ENCODE results near the gene AFG1L. TPM values are rescaled to one million over a fixed set of nuclear protein-coding genes. Genes with fewer than 3 reads are reported as not detected.
"Not testable (repeated sequence)": the region's sequence is repeated elsewhere in the genome, so short reads cannot be mapped to it uniquely, and the experiment has no call there.

The AFG1L gene
- total RNA-seq, 1 donor from 2014 or later, result 0.53 TPM

DNA sequence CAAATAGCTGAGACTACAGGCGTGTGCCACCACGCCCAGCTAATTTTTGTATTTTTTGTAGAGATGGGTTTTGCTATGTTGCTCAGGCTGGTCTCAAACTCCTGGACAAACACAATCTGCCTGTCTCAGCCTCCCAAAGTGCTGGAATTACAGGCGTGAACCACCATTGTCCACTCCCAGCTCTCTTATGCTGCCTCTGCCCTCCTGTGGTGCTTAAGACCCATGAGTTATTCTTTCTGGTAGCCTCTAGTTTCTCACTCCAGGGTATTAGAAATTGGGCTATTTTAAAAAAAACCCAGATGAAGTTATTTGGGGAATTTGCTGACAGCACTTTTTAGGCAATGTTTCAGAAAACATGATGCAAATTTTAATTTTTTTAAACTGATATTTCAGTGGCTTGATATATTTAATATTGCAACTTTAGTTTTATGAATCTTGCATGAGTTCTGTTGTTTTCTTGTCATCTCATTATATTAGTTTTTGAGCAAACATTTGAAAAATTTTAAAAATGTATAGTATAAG is 151.8 kb downstream of the AFG1L start:
- no peaks in the 10 kb centered on the region for H3K9me3 ChIP-seq
- no peak overlapping the region for H3K4me3 ChIP-seq
- no peaks in the 10 kb centered on the region for H3K4me1 ChIP-seq
- DNase-seq (ENCODE audit: low spot score in 2 of 2), result no peak
- H3K36me3 ChIP-seq, result no peaks in the 10 kb centered on the region
- no peaks in the 10 kb centered on the region for H3K27me3 ChIP-seq
- TF ChIP-seq, protein P1, sequence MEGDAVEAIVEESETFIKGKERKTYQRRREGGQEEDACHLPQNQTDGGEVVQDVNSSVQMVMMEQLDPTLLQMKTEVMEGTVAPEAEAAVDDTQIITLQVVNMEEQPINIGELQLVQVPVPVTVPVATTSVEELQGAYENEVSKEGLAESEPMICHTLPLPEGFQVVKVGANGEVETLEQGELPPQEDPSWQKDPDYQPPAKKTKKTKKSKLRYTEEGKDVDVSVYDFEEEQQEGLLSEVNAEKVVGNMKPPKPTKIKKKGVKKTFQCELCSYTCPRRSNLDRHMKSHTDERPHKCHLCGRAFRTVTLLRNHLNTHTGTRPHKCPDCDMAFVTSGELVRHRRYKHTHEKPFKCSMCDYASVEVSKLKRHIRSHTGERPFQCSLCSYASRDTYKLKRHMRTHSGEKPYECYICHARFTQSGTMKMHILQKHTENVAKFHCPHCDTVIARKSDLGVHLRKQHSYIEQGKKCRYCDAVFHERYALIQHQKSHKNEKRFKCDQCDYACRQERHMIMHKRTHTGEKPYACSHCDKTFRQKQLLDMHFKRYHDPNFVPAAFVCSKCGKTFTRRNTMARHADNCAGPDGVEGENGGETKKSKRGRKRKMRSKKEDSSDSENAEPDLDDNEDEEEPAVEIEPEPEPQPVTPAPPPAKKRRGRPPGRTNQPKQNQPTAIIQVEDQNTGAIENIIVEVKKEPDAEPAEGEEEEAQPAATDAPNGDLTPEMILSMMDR (IDR thresholded peaks at IDR 0.05), result no peak
- H3K27ac ChIP-seq, result no peak overlapping the region
- intact Hi-C loops (cut with DNase I), result no loop called here

DNA sequence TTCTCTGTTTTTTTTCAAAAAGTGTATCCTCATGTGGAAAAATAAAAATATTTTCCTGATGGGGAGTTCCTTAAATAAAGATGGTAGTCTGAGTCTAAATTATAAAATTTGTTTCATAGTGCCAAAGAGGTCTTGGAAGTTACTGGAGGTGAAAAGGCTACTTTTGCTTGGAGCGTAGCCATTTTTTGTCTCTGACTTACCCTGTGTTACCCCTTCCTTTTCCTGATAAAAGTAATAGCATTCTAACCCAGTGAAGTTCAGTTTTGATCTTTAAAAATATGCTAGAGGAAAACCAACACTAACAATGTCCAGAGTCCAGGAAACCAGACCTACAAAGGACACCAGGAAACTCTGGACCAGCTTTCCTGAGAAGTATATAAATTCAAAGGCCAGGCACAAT is 153.6 kb downstream of the AFG1L start:
- Histone ChIP-seq H3K4me1 (no peaks in the 10 kb centered on the region), H3K36me3 (no peaks in the 10 kb centered on the region), H3K9me3 (no peaks in the 10 kb centered on the region), H3K4me3 (no peak overlapping the region), H3K27ac (no peak overlapping the region), H3K27me3 (no peaks in the 10 kb centered on the region)
- no peak for DNase-seq (ENCODE audit: low spot score in 2 of 2)
- TF ChIP-seq, protein P1 (IDR thresholded peaks at IDR 0.05), result no peak
- intact Hi-C loops (cut with DNase I), result no loop called here

DNA sequence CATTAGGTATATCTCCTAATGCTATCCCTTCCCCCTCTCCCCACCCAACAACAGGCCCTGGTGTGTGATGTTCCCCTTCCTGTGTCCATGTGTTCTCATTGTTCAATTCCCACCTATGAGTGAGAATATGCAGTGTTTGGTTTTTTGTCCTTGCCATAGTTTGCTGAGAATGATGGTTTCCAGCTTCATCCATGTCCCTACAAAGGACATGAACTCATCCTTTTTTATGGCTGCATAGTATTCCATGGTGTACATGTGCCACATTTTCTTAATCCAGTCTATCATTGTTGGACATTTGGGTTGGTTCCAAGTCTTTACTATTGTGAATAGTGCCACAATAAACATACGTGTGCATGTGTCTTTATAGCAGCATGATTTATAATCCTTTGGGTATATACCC is 154.9 kb downstream of the AFG1L start:
- H3K9me3 ChIP-seq; H3K4me3 ChIP-seq; intact Hi-C loops (cut with DNase I); H3K36me3 ChIP-seq; DNase-seq (ENCODE audit: low spot score in 2 of 2); H3K4me1 ChIP-seq; H3K27ac ChIP-seq; H3K27me3 ChIP-seq: not testable (repeated sequence)

DNA sequence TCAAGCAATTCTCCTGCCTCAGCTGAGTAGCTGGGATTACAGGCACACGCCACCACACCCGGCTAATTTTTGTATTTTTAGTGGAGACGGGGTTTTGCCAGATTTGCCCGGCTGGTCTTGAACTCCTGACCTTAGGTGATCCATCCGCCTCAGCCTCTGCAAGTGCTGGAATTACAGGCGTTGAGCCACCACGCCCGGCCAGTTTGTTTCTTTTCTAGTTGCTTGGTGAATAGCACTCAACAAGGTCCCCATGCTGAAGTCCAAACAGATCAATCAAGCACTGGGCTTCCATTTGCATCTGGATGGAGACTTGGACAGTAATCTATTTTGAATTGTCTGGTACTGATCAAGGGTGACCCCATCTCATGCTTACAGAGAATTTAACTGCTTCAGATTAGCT is 157.0 kb downstream of the AFG1L start:
- intact Hi-C loops (cut with DNase I), result no loop called here
- DNase-seq (ENCODE audit: low spot score in 2 of 2), result no peak
- TF ChIP-seq, protein P1 (IDR thresholded peaks at IDR 0.05), result no peak
- H3K27ac ChIP-seq, result no peak overlapping the region
- no peaks in the 10 kb centered on the region for H3K4me1 ChIP-seq
- no peaks in the 10 kb centered on the region for H3K36me3 ChIP-seq
- H3K4me3 ChIP-seq, result no peak overlapping the region
- no peaks in the 10 kb centered on the region for H3K27me3 ChIP-seq
- H3K9me3 ChIP-seq, result no peaks in the 10 kb centered on the region

DNA sequence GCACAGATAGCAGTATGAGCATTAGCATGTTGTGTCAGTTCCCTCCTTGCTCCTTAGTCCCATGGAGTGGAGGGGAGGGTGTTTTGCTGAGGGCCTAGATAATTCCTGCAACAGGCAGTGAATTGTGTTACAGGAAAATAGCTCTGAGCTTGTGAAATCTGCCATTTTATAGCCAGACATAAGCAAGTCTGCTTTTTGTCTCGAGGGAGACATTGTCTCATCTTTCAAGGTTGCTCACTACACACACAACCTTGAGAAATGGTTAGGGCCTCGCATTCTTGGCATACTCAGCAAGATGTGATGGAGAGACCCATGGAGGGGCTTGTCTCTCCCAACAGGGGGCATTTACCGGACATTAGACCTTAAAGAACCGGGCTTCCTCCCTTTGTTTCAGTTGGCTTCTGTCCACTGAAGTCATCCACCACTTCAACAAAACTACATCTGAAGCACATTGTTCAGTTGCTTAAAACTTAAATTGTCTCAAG is 157.9 kb downstream of the AFG1L start:
- Histone ChIP-seq H3K36me3 (no peaks in the 10 kb centered on the region), H3K4me1 (no peaks in the 10 kb centered on the region), H3K4me3 (no peak overlapping the region), H3K9me3 (no peaks in the 10 kb centered on the region), H3K27ac (no peak overlapping the region), H3K27me3 (no peaks in the 10 kb centered on the region)
- TF ChIP-seq, protein P1 (IDR thresholded peaks at IDR 0.05), result no peak
- DNase-seq (ENCODE audit: low spot score in 2 of 2), result no peak
- intact Hi-C loops (cut with DNase I), result no loop called here

DNA sequence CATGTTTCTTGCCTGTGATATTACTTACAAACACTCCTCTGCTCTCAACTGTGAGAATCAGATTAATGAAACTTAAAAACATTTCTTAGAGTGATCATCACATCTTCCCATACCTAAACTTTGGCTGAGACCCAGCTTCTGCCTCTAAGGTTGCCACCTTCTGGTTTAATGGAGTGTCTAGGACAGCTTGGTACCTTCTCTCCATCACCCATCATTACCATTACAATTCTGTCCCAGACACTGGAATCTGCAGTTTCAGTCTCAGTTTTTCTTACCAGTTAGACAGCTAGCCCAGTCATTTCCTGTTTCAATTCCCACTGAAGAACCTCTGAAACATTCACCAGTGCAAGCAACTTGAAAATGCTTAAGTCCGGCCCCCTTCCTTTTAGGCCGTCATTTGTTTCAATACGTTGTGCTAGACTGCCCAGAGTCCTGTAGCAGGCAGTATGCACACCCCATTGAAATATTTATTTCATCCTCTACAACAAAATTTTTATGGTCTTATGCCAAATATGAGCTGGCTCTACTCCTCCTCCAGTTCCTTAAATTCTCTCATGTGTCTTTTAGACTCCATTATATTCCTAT is 158.8 kb downstream of the AFG1L start:
- Histone ChIP-seq H3K27ac (no peak overlapping the region), H3K36me3 (no peaks in the 10 kb centered on the region), H3K9me3 (no peaks in the 10 kb centered on the region), H3K4me1 (no peaks in the 10 kb centered on the region), H3K4me3 (no peak overlapping the region), H3K27me3 (no peaks in the 10 kb centered on the region)
- no peak for DNase-seq (ENCODE audit: low spot score in 2 of 2)
- TF ChIP-seq, protein P1 (IDR thresholded peaks at IDR 0.05), result no peak
- intact Hi-C loops (cut with DNase I), result no loop called here
